ENCODE data around the gene CD59.

DNA sequence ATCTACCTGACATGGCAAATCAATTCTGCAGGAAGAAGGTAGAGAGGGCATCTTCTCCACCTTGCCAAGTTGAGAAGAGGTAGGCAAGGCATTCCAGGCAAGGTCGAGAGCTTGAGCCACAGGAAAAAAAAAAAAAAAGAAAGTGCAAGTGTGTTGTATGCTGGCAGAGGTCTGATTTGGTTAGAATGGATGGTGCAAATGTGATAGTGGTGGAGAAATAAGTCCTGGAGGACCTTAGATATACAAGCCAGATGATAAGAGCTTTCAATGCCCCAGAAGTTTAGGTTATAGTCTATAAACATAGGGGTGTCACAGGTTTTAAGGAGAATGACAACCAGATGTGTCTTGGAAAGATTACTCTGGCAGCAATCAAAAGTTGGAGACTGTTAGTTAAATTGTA, 36.6 kb upstream of the CD59 start:
- TF ChIP-seq RAD21 (IDR thresholded peaks at IDR 0.05; ENCODE audit: low read length) (no peak), POLR2A (IDR thresholded peaks at IDR 0.05; ENCODE audit: low read depth, low read length) (no peak), FOS (IDR thresholded peaks at IDR 0.05; ENCODE audit: low read depth, low read length) (no peak), MAFK (IDR thresholded peaks at IDR 0.05; ENCODE audit: low read depth, low read length) (no peak), CEBPB (IDR thresholded peaks at IDR 0.05; ENCODE audit: low read depth, low read length) (no peak), RFX5 (IDR thresholded peaks at IDR 0.05; ENCODE audit: low read depth, low read length) (no peak), BHLHE40 (IDR thresholded peaks at IDR 0.05; ENCODE audit: low read depth, low read length) (no peak)
- TF ChIP-seq, protein P1, sequence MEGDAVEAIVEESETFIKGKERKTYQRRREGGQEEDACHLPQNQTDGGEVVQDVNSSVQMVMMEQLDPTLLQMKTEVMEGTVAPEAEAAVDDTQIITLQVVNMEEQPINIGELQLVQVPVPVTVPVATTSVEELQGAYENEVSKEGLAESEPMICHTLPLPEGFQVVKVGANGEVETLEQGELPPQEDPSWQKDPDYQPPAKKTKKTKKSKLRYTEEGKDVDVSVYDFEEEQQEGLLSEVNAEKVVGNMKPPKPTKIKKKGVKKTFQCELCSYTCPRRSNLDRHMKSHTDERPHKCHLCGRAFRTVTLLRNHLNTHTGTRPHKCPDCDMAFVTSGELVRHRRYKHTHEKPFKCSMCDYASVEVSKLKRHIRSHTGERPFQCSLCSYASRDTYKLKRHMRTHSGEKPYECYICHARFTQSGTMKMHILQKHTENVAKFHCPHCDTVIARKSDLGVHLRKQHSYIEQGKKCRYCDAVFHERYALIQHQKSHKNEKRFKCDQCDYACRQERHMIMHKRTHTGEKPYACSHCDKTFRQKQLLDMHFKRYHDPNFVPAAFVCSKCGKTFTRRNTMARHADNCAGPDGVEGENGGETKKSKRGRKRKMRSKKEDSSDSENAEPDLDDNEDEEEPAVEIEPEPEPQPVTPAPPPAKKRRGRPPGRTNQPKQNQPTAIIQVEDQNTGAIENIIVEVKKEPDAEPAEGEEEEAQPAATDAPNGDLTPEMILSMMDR (conservative IDR thresholded peaks at IDR 0.05; ENCODE audit: low read depth, low read length), result no peak
